Peyer's patch (tissue), 4 donors: ENCODE data around the gene ISY1. TPM values are rescaled to one million over a fixed set of nuclear protein-coding genes. Genes with fewer than 3 reads are reported as not detected.

Experiments
- DNase-seq, 3 donors: peaks; one replicate each; pipeline ENCODE4 v3.0.0-alpha.2; 2017 to 2019
- H3K27ac ChIP-seq, 4 donors: fragments of 200-600 bp; sonication (generic); one replicate each; pipeline ENCODE4 v1.5.1; 2016 to 2019
- H3K27me3 ChIP-seq, 2 donors: fragments of 200-600 bp; sonication (generic); one replicate each; pipeline ENCODE4 v1.5.1; 2019
- H3K36me3 ChIP-seq, 3 donors: fragments of 200-600 bp; sonication (generic); one replicate each; pipeline ENCODE4 v1.5.1; 2016 to 2019
- H3K4me1 ChIP-seq, 4 donors: fragments of 200-600 bp; sonication (generic); one replicate each; pipeline ENCODE4 v1.5.1; 2016 to 2019
- H3K4me3 ChIP-seq, 4 donors: fragments of 200-600 bp; sonication (generic); 1 replicate in 3 of 4; 2 replicates in 1 of 4; pipeline ENCODE4 v1.5.1; 2016 to 2019; ENCODE audit warnings: mild to moderate bottlenecking in 1 of 4
- H3K9me3 ChIP-seq, 4 donors: fragments of 200-600 bp; sonication (generic); one replicate each; pipeline ENCODE4 v1.5.1; 2016 to 2019; ENCODE audit warnings: mild to moderate bottlenecking in 1 of 4
- CTCF ChIP-seq, 6 experiments: fragments of 450-650 bp in 4 of 6; fragments of 200-600 bp in 2 of 6; sonication (generic) in 1 of 6; IDR thresholded peaks; one replicate each; pipeline ENCODE4 v1.5.1; 2017 to 2019; ENCODE audit warnings: antibody characterized with exemption in 6 of 6, mild to moderate bottlenecking in 3 of 6, moderate library complexity in 1 of 6
- POLR2A ChIP-seq, 2 donors: fragments of 450-650 bp; IDR thresholded peaks; one replicate each; pipeline ENCODE4 v1.5.1; 2017; ENCODE audit warnings: antibody characterized with exemption in 2 of 2, mild to moderate bottlenecking in 2 of 2, moderate library complexity in 2 of 2
- total RNA-seq, 4 donors: library from RNA; depleted of rRNA; stranded (reverse); fragments of >200 nt; gene quantifications; one replicate each; pipeline ENCODE4 v1.1.0, GENCODE V29; 2016

The ISY1 gene
- total RNA-seq, 4 donors from 2014 or later, result 11.1 to 24.9 (median 18.2) TPM

GRCh38 chr3:129105862-129106261 lies 55.0 kb downstream of the ISY1 start:
- TF ChIP-seq POLR2A (IDR thresholded peaks at IDR 0.05) (no peak), CTCF (IDR thresholded peaks at IDR 0.05) (no peak)
- no peaks in the 10 kb centered on the region for H3K27me3 ChIP-seq
- no peaks in the 10 kb centered on the region for H3K4me1 ChIP-seq
- H3K4me3 ChIP-seq, result no peak overlapping the region
- H3K9me3 ChIP-seq, result no peaks in the 10 kb centered on the region
- DNase-seq, result no peak
- no peak overlapping the region for H3K27ac ChIP-seq
- peaks cover 0 to 7% (median 0%) of the 10 kb centered on the region in 3 donors for H3K36me3 ChIP-seq

- TF ChIP-seq CTCF (IDR thresholded peaks at IDR 0.05), result no peak
- H3K4me1 ChIP-seq, result no peaks in the 10 kb centered on the region
- H3K36me3 ChIP-seq, result peaks cover 0 to 11% (median 0%) of the 10 kb centered on the region in 3 donors
Measured at GRCh38 chr3:129104498-129105079, 56.3 kb downstream of the ISY1 start.

GRCh38 chr3:129104051-129104450 lies 56.8 kb downstream of the ISY1 start:
- Histone ChIP-seq H3K9me3 (no peaks in the 10 kb centered on the region), H3K4me1 (no peaks in the 10 kb centered on the region), H3K27me3 (no peaks in the 10 kb centered on the region), H3K4me3 (no peak overlapping the region), H3K36me3 (peaks cover 0 to 11% (median 0%) of the 10 kb centered on the region in 3 donors), H3K27ac (no peak overlapping the region)
- TF ChIP-seq POLR2A (IDR thresholded peaks at IDR 0.05) (no peak), CTCF (IDR thresholded peaks at IDR 0.05) (no peak)
- DNase-seq, result no peak

More at GRCh38 chr3:129104498-129105079, 56.3 kb downstream of the ISY1 start:
- Histone ChIP-seq H3K27ac (no peak overlapping the region), H3K27me3 (no peaks in the 10 kb centered on the region), H3K9me3 (no peaks in the 10 kb centered on the region), H3K4me3 (no peak overlapping the region)
- DNase-seq, result no peak

GRCh38 chr3:129103296-129103695 lies 57.6 kb downstream of the ISY1 start:
- Histone ChIP-seq H3K9me3 (no peaks in the 10 kb centered on the region), H3K36me3 (peaks cover 0 to 8% (median 0%) of the 10 kb centered on the region in 3 donors), H3K27me3 (no peaks in the 10 kb centered on the region), H3K4me1 (no peaks in the 10 kb centered on the region), H3K4me3 (no peak overlapping the region), H3K27ac (no peak overlapping the region)
- TF ChIP-seq CTCF (IDR thresholded peaks at IDR 0.05), result no peak
- no peak for TF ChIP-seq POLR2A (IDR thresholded peaks at IDR 0.05)
- no peak for DNase-seq

- no peak for TF ChIP-seq CTCF (IDR thresholded peaks at IDR 0.05)
- TF ChIP-seq POLR2A (IDR thresholded peaks at IDR 0.05), result no peak
- H3K27me3 ChIP-seq, result no peaks in the 10 kb centered on the region
Measured at GRCh38 chr3:129101370-129102138, 59.3 kb downstream of the ISY1 start.

More at GRCh38 chr3:129101370-129102138, 59.3 kb downstream of the ISY1 start:
- DNase-seq, result no peak
- H3K4me3 ChIP-seq, result no peak overlapping the region
- H3K9me3 ChIP-seq, result no peaks in the 10 kb centered on the region
- no peak overlapping the region for H3K27ac ChIP-seq
- H3K36me3 ChIP-seq, result peaks cover 0 to 5% (median 0%) of the 10 kb centered on the region in 3 donors
- no peaks in the 10 kb centered on the region for H3K4me1 ChIP-seq
